NOMO-1 treated with DMSO at 0.1 percent for 48 hours (cell line): Measurements from ENCODE around the gene RBM44.
"Not testable (repeated sequence)": the region's sequence is repeated elsewhere in the genome, so short reads cannot be mapped to it uniquely, and the experiment has no call there.

Experiments used
- DNase-seq: peaks from one replicate; lab custom pipeline; 2025; ENCODE audit not compliant: unreplicated experiment; lab: John Stamatoyannopoulos, UW

Gene RBM44

GRCh38 chr2:237782181-237782580 is 16.4 kb upstream of the RBM44 start:
- no peak for DNase-seq

- not testable (repeated sequence) for DNase-seq
These were observed 14.9 kb upstream of the RBM44 start for GRCh38 chr2:237783678-237784077.

- no peak for DNase-seq
These were observed 11.6 kb upstream of the RBM44 start for GRCh38 chr2:237786936-237787335.

GRCh38 chr2:237790353-237790752 is 8.2 kb upstream of the RBM44 start:
- DNase-seq = no peak

GRCh38 chr2:237791977-237792727 is 6.4 kb upstream of the RBM44 start:
- no peak for DNase-seq

GRCh38 chr2:237797253-237797652 is 1.3 kb upstream of the RBM44 start:
- DNase-seq = no peak

GRCh38 chr2:237799060-237799428 is 465 bp downstream of the RBM44 start:
- no peak for DNase-seq

- no peak for DNase-seq
These were observed 2.9 kb downstream of the RBM44 start for GRCh38 chr2:237801466-237801865.

- no peak for DNase-seq
These were observed 7.8 kb downstream of the RBM44 start for GRCh38 chr2:237806334-237806733.

GRCh38 chr2:237815637-237816036 is 17.1 kb downstream of the RBM44 start:
- no peak for DNase-seq

- DNase-seq = no peak
These were observed 18.0 kb downstream of the RBM44 start for GRCh38 chr2:237816531-237816930.

GRCh38 chr2:237818066-237818473 is 19.5 kb downstream of the RBM44 start:
- DNase-seq = peak; percentile 52

GRCh38 chr2:237819231-237819630 is 20.7 kb downstream of the RBM44 start:
- DNase-seq = peak; percentile 27

GRCh38 chr2:237820421-237820820 is 21.8 kb downstream of the RBM44 start:
- no peak for DNase-seq

GRCh38 chr2:237823544-237823943 is 25.0 kb downstream of the RBM44 start:
- no peak for DNase-seq

GRCh38 chr2:237824085-237824484 is 25.5 kb downstream of the RBM44 start:
- no peak for DNase-seq

- no peak for DNase-seq
These were observed 28.9 kb downstream of the RBM44 start for GRCh38 chr2:237827421-237827987.

GRCh38 chr2:237830522-237830921 is 31.9 kb downstream of the RBM44 start:
- no peak for DNase-seq

GRCh38 chr2:237833546-237833945 is 35.0 kb downstream of the RBM44 start:
- DNase-seq = no peak

GRCh38 chr2:237835372-237835771 is 36.8 kb downstream of the RBM44 start:
- no peak for DNase-seq

GRCh38 chr2:237841051-237841450 is 42.5 kb downstream of the RBM44 start:
- DNase-seq = no peak

- DNase-seq = not testable (repeated sequence)
These were observed 50.4 kb downstream of the RBM44 start for GRCh38 chr2:237848940-237849339.

GRCh38 chr2:237854295-237854694 is 55.7 kb downstream of the RBM44 start:
- DNase-seq = no peak
